ENCODE results near the gene ATXN2L.
"Not testable (repeated sequence)": the region's sequence is repeated elsewhere in the genome, so short reads cannot be mapped to it uniquely, and the experiment has no call there.

Gene ATXN2L

GRCh38 chr16:28875134-28876018 is 52.6 kb downstream of the ATXN2L start:
- no peak for DNase-seq

DNA sequence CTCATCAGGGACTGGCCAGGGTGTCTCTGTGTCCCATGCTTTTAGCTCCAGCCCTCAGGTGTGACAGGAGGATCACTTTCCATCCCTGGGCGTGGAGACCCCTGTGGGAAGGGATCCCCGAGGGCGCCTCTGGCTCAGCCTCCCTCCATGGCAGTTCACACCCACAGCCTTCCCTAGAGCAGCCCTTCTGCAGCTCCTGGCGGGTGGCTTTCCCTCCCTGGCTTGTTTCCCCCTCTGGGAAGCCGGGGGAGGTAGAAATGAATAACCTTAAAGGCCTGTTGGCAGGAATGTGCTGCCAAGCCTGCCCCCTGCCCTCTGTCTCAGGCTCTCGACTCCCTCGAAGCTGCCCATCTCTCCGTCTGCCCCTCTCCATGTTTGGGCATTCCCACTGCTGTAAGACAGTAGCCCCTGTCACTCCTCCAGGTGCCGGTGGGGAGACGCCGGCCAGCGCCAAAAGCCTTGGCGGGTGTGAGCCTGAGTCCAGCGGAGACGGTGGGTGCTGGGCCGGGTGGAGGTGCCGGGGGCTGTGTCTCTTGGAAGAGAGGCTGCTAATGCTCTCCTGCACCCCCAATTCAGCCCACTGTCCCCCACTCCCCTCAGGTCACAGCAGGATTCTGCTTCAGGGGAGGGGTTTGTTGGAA is 53.3 kb downstream of the ATXN2L start:
- no peak for DNase-seq

DNA sequence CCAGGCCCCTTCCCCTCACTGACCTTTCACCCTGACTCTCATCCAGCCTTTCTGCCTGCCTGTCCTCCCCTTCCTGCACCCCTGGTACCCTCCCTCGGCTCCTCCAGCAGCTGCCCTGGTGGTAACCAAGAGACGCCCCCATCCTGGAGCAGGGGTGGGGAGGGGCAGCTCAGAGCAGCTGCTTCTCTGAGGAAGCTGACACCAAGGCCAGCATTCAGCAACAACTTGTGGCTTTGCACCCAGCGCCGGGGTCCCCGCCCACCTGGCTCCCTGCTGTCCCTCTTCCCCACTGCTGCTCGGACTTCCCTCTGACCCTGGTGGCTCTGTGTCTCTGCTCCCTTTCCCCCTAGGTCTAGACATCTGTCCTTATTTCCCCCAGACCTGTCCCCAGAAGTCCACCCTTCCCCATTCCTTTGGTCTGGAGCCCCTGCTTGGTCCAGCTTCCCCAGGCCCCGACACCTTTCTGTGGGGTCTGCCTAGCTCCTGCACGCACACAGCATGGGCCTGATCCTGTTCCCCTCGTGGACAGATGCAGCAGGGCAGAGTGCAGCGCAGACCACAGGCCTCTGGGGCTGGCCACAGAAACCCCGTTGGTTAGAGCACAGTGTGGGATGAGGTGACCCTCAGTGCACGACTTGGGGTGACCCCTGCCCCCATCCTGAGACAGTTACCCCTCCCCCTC is 54.3 kb downstream of the ATXN2L start:
- DNase-seq: no peak

- DNase-seq: no peak
Observed at GRCh38 chr16:28877655-28878000, 54.8 kb downstream of the ATXN2L start.

DNA sequence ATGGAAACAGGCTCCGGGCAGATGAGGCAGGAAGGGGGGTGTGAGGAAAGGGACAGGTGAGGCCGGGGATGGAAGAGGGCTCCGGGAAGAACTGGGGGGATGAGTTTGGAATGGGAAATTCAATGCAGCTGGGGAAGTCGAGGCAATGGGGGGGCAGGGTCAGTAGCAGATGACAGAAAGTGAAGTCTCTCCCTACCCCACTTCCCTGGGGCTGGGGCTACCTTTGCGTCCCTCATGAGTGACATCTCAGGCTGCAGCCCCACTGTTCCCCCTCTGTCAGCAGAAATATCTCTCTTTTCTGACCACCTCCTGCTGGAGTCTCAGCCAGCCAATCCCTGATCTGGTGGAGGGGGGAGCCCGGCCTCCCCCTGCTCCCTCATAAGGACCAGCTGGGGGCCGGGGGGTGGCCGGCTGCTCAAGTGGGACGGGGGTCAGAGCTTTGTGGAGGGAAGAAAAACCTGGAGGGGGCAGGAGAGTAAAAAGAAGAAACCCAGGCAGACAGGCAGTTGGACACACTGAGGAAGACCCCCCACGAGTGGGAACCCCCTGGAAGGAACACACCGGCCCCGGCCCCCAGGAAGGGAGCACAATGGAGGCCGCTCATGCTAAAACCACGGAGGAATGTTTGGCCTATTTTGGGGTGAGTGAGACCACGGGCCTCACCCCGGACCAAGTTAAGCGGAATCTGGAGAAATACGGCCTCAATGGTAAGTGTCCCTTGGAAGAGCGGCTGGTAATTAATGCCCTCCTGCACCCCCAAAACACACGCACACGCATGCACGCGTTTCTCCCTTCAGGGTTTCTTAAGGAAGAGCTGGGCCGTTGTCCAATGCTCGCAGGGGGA is 55.5 kb downstream of the ATXN2L start, which contains the start of gene ATP2A1:
Gene ATP2A1 (plus strand): TSS at position 406 of the 844 bp plus-strand sequence. CDS start 184 bp downstream, at position 590.
- DNase-seq: no peak

DNA sequence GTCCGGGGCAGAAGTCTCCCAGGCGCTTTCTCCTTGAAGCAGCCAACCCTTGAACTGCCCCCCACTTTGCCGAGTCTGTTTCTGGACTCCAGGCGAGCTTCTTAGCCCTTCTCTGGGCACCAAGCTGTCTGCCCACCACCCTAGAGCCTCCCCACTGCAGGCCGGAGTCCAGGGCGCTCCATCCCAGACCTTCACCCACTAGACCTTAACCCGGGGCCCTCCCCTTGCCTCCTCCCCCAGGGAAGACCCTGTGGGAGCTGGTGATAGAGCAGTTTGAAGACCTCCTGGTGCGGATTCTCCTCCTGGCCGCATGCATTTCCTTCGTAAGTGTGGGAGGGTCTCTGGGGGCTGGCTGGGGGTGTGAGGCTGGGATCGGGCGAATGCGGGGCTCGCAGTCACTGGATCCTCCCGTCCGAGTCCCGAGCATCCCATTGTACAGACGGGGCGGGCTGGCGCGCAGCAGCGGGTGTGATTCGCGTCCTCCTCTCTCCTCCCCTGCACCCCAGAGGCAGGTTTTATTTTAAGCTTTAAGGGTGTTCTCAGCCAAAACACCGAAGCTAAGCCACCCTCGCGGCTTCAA is 56.6 kb downstream of the ATXN2L start:
- DNase-seq: no peak

DNA sequence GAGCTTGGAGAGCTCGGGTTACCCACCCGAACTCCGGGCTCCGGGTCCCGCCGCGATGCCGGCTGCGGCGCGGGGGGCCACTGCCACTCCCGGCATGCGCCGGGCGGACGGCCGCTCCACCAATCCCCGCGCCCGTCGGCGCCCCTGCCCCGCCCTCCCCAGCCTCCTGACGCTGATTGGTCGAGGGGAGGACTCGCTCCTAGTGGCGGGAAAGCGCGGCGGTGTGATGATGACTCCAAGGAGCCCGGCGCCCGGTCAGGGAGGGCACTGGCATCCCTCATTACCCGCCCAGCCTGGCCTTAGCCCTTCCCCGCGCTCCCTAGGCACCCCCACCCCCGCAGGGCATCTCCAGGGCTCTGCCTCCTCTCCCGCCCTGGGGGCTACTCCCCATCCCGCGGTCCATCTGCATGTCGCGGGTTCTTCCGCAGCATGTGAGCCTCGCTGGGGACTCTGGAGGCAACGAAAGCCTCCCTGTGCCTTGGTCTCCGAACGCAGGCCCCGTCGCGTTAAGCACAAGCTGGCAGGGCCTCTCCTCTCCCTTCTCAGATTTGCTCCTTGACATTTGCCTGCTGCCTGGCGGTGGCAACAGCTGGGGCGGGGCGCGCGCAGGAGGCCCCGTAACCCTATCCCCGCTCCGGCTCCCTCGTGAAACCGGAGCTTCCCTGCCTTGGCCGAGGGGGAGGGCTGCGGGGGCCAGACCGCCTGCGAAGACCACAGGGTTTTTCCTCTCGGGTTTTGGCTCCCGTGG is 57.2 kb downstream of the ATXN2L start:
- peak; percentile 95 for DNase-seq

DNA sequence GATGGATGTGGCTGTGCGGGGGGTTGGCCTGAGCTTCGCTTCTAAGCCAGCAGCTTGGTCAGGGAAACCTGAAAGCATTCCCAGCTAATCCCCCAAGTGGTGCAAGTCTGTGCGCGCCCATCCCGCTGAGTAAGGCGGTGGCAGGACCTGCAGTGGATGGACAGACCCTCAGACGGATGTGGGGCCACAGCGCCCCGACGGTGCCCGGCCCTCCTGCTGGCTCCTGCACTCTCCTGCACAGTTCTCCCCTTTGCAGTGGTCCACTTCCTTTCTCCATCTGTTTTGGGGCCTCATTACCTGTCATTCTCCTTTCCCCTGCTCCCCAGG is 57.8 kb downstream of the ATXN2L start:
- no peak for DNase-seq

- DNase-seq: no peak
Observed at GRCh38 chr16:28880955-28881354, 58.2 kb downstream of the ATXN2L start.

GRCh38 chr16:28881565-28881964 is 58.8 kb downstream of the ATXN2L start:
- DNase-seq: not testable (repeated sequence)

GRCh38 chr16:28882551-28883160 is 59.9 kb downstream of the ATXN2L start:
- DNase-seq: no peak

DNA sequence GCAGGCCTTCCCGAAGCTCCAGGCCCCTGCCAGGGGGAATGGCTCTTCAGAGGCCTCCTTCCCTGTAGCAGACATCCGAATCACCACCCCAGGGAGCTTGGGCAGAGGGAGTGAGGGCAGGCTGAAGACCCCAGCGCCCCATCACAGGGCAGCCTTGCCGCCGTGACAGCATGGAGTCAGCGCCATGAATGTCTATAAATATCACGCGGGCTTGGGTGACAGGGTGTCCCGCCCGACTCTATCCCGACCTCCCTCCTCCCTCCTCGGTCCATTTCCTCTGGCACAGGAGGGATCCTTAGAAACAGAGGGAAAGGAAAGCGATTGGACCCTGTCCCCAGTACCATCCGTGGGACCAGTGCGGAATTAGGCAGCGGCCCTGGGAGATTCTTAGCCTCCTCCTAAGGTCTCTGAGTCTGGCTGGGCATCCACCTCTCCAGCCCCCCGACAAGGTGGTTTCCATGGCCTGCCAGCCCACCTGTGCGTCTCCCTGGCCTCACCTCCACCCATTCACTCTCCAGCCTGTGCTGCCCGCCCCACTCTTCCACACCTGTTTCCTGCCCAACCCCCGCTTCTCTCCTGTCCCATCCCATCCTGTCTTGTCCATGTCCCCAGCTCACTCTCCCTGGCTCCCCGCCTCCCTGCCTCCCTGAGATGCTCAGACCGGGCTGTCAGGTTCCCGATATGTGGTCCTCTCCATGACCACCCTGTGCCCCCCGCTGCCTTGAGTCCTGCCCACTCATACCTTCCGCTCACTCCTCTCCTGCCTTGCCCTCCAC is 60.6 kb downstream of the ATXN2L start:
- no peak for DNase-seq

DNA sequence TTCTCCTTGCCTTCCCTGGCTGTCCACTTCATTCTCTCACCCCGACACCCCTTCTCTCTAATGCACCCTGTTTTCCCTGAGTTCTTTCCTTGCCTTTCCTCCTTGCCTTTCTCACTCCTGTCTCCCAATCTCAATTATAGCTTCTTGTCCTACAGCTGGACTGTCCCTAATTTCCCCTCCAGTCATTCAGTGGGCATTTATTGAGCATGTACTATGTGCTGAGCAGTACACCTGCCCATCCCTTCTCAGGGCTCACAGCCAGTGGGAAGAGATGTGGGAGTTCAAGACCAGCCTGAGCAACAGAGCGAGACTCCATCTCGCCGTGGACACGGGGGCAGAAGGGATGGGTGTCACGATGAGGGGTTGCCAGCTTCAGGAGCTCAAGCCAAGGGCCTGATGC is 61.2 kb downstream of the ATXN2L start:
- no peak for DNase-seq

All from NCI-H345 (cell line).